GM18951 (cell line): Measurements from ENCODE around the gene SGCA.

ENCODE experiments used
- POLR2A ChIP-seq: IDR thresholded peaks from 4 replicates; pipeline ENCODE4 v1.6.1; 2011; ENCODE audit warnings: mild to moderate bottlenecking; ENCODE audit not compliant: insufficient read length, insufficient read depth; ENCODE audit errors: extremely low read depth
- in situ Hi-C: fragments of 300-500 bp; cut with MboI; formaldehyde crosslinking; loops from one replicate; pipeline ENCODE4 v1.12.0; 2022; ENCODE audit warnings: low sequenced_read_pairs, mixed read lengths, inconsistent platforms; ENCODE audit not compliant: unreplicated experiment

SGCA gene

GRCh38 chr17:50165867-50166517, at the start of gene SGCA:
Gene SGCA (plus strand): TSS chr17:50166005. CDS start chr17:50166041, 36 bp downstream.
- TF ChIP-seq POLR2A = no peak
- in situ Hi-C loops = no loop called here

DNA sequence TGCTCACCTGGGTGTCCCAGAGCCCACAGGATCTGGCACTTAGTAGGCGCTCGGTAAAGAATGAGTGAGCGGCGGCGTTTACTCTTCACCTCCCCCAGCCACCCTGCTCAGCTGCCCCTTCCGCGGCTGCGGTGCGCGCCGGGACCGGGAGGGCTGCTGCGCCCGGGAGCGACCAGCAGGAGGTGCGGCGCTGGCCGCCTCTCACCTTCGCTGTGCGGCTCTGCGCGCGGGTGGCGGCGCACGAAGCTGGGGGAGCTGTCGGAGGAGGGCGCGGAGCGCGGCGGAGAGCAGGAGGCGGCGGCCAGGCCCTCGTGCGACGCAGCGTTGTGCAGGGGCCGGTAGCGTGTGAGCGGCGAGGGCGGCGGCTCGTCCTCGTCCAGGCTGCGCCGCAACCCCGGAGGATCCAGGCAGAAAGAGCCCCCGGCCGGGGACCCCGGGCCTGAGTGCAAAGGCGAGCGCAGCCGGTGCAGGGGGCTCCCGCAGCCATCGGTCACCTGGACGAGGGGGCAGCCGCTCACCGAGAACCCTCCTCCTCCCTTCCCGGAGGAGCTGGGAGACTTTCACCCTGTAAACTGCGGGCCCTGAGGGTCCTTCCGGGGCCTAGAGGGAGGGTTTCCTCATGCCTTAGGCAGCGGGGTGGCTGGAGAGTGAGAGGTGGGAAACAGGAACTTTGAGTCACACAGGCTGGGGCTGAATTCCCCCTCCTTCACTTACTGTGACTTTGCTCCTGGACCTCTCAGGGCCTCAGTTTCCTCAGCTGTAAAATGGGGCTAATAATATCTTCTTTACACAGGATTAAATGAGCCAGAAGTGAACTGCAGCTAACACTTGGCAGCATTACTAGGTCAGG, 48.4 kb upstream of the SGCA start:
- TF ChIP-seq POLR2A = no peak
- in situ Hi-C loops = no loop called here

DNA sequence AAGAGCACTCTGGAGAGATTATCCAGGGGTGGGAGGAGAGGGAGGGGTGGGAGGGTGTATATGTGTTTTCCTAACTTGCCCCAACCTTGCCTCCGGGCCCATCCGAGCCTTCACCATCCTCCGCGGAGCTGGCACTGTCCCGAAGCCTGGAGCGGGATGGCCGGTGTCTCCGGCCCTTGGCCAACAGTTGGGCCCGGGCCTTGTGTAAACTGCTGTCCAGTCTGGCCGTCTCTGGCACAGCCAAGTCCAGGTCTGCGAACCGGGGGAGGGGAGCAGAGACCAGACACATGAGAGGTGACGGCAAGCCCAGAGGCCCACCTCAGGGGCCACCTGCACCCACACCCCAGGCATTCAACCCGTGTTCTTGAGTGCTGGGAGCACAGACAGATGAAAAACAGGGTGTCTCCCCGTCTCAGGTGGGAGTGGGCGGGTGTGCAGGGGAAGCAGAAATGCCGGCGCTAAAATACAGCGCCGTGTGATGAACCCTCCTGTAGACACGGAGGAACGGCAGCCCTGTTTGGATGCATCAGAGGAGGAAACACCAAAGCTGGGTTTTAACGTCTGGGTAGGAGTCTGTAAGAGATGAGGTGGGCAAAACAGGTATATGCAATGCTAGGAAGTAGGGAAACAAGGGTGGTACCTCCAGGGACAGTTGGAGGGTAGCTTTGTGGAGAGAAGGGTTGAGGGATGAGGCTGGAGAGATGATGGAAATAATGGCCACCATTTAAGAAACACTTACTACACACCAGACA, 47.6 kb upstream of the SGCA start:
- in situ Hi-C loops = no loop called here
- TF ChIP-seq POLR2A = no peak

- no peak for TF ChIP-seq POLR2A
- in situ Hi-C loops = no loop called here
Measured at GRCh38 chr17:50118828-50119218, 47.0 kb upstream of the SGCA start.

GRCh38 chr17:50120475-50121253, 45.1 kb upstream of the SGCA start:
- TF ChIP-seq POLR2A = no peak
- in situ Hi-C loops = no loop called here

DNA sequence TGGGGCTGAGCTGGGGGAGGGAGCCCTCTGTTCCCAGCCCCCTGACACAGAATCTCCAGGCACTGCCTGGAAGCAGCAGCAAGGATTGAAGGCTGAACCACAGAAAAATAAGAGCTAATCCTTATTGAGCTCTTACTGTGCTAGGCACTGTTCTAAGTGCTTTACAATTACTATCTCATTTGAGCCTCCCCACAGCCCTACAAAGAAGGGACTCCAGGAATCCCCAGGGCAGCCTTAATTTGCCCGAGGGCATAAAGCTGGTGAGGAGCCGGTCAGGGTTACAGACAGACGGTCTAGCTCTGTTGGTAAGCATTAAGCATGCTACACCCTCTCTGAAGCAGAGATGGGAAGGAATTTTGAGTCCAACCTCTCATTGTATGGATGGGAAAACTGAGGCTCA, 42.9 kb upstream of the SGCA start:
- TF ChIP-seq POLR2A = no peak
- in situ Hi-C loops = no loop called here

GRCh38 chr17:50123649-50124349, 42.0 kb upstream of the SGCA start:
- no peak for TF ChIP-seq POLR2A
- in situ Hi-C loops = no loop called here

DNA sequence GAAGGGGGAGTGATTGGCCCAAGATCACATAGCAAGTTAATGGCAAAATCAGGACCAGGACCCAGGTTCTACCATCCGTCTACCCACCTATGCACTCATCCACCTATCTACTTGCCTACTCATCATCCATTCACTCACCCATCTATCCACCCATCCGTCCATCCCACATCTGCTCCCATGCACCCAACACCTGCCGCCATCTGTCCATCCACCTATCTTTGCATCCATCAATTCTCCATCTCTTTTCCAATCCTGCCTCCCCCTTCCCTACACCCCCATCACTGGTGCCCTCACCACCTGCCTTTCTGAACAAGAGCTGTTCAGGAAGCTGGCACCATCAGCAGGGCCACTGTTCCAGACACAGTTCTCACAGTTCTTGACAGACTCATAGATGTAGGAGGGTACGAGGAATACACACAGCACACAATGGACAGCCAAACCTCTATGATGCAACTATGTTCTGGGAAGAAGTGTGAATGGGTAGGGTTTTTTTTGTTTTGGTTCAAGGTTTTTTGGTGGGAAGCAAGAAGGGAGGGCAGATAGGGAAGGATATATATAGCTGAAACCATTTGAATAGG, 40.3 kb upstream of the SGCA start:
- TF ChIP-seq POLR2A = no peak
- in situ Hi-C loops = no loop called here

- TF ChIP-seq POLR2A = no peak
- in situ Hi-C loops = no loop called here
Measured at GRCh38 chr17:50127697-50128361, 38.0 kb upstream of the SGCA start.

- in situ Hi-C loops = no loop called here
- TF ChIP-seq POLR2A = no peak
Measured at GRCh38 chr17:50128441-50129352, 37.1 kb upstream of the SGCA start.

GRCh38 chr17:50129353-50129727, 36.5 kb upstream of the SGCA start:
- in situ Hi-C loops = no loop called here
- TF ChIP-seq POLR2A = no peak
